Measurements from ENCODE around the gene VWA2. TPM values are rescaled to one million over a fixed set of nuclear protein-coding genes. Genes with fewer than 3 reads are reported as not detected.

The VWA2 gene
- polyA plus RNA-seq, 2 of the 4 experiments (the other 2 are of a cell fraction): not detected

DNA sequence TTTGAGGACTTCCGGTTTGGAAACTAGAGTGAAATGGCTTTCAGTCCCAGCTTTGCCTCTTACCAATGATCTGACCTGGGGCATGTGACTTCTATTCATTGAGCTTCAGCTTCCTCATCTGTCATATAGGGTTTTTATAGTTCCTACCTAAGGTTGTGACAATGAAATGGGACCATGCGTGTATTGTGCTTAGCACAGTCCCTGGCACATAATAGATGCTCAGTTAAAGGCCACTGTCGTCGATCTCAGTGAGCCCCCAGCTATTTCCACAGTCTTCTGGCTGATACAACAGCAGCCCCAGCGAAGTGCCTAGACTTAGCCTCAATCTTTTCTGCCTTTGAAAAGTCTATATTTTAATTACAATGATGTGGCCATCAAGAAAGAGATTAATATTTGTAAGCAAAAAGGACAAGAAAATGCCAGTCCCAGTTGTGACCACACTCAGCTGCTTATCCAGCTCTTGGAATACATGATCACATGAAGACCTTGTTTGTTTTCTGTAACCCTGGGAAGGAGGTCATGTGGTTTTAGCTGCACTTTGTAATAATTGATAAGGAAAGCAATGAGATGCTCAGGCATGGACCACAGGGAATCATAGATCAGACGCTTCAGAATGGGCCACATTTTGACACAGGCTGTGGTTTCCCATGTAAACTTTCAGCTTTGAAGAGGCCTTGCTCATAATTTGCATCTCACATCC lies 44.6 kb downstream of the VWA2 start:
- CTCF ChIA-PET: interaction anchor here (1.0 to 4.9 kb wide), 3 partner anchors 11 to 153 kb away, joined by 3 to 26 read pairs (median 3); no protein-coding TSS in a partner anchor
- TF ChIP-seq, protein P1, sequence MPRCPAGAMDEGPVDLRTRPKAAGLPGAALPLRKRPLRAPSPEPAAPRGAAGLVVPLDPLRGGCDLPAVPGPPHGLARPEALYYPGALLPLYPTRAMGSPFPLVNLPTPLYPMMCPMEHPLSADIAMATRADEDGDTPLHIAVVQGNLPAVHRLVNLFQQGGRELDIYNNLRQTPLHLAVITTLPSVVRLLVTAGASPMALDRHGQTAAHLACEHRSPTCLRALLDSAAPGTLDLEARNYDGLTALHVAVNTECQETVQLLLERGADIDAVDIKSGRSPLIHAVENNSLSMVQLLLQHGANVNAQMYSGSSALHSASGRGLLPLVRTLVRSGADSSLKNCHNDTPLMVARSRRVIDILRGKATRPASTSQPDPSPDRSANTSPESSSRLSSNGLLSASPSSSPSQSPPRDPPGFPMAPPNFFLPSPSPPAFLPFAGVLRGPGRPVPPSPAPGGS (IDR thresholded peaks at IDR 0.05): no peak
- no peak for TF ChIP-seq TFCP2L1 (CRISPR knock-in tag; IDR thresholded peaks at IDR 0.05)
- no peak for TF ChIP-seq RFX5 (IDR thresholded peaks at IDR 0.05)
- TF ChIP-seq ZFP36 (IDR thresholded peaks at IDR 0.05; ENCODE audit: borderline replicate concordance, partially characterized antibody): no peak
- TF ChIP-seq, protein P2, sequence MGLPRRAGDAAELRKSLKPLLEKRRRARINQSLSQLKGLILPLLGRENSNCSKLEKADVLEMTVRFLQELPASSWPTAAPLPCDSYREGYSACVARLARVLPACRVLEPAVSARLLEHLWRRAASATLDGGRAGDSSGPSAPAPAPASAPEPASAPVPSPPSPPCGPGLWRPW (IDR thresholded peaks at IDR 0.05): no peak
- TF ChIP-seq, protein P3, sequence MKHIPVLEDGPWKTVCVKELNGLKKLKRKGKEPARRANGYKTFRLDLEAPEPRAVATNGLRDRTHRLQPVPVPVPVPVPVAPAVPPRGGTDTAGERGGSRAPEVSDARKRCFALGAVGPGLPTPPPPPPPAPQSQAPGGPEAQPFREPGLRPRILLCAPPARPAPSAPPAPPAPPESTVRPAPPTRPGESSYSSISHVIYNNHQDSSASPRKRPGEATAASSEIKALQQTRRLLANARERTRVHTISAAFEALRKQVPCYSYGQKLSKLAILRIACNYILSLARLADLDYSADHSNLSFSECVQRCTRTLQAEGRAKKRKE (CRISPR knock-in tag; IDR thresholded peaks at IDR 0.05; ENCODE audit: low read depth): no peak
- no peak for TF ChIP-seq HOXB5 (CRISPR knock-in tag; IDR thresholded peaks at IDR 0.05)
- no peak for TF ChIP-seq RAD21 (conservative IDR thresholded peaks at IDR 0.05 in 1 of 2, IDR thresholded peaks at IDR 0.05 in 1 of 2)
- no peak for TF ChIP-seq MYC (IDR thresholded peaks at IDR 0.05; ENCODE audit: borderline replicate concordance, low read length)
- no peak for TF ChIP-seq BHLHE40 (IDR thresholded peaks at IDR 0.05; ENCODE audit: low read depth, low read length)
- no peak for TF ChIP-seq FOXS1 (CRISPR knock-in tag; IDR thresholded peaks at IDR 0.05)
- no peak for TF ChIP-seq JUN (IDR thresholded peaks at IDR 0.05)
- TF ChIP-seq, protein P4, sequence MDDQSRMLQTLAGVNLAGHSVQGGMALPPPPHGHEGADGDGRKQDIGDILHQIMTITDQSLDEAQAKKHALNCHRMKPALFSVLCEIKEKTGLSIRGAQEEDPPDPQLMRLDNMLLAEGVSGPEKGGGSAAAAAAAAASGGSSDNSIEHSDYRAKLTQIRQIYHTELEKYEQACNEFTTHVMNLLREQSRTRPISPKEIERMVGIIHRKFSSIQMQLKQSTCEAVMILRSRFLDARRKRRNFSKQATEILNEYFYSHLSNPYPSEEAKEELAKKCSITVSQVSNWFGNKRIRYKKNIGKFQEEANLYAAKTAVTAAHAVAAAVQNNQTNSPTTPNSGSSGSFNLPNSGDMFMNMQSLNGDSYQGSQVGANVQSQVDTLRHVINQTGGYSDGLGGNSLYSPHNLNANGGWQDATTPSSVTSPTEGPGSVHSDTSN (IDR thresholded peaks at IDR 0.05): no peak
- no peak for TF ChIP-seq HEYL (CRISPR knock-in tag; IDR thresholded peaks at IDR 0.05)
- TF ChIP-seq CHD4 (IDR thresholded peaks at IDR 0.05; ENCODE audit: borderline replicate concordance): no peak
- TF ChIP-seq, protein P5, sequence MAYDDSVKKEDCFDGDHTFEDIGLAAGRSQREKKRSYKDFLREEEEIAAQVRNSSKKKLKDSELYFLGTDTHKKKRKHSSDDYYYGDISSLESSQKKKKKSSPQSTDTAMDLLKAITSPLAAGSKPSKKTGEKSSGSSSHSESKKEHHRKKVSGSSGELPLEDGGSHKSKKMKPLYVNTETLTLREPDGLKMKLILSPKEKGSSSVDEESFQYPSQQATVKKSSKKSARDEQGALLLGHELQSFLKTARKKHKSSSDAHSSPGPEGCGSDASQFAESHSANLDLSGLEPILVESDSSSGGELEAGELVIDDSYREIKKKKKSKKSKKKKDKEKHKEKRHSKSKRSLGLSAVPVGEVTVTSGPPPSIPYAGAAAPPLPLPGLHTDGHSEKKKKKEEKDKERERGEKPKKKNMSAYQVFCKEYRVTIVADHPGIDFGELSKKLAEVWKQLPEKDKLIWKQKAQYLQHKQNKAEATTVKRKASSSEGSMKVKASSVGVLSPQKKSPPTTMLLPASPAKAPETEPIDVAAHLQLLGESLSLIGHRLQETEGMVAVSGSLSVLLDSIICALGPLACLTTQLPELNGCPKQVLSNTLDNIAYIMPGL (CRISPR knock-in tag; IDR thresholded peaks at IDR 0.05; ENCODE audit: borderline replicate concordance): no peak
- TF ChIP-seq JUNB (IDR thresholded peaks at IDR 0.05): no peak
- TF ChIP-seq KDM1A (IDR thresholded peaks at IDR 0.05; ENCODE audit: low read depth): no peak
- no peak for TF ChIP-seq SREBF2 (IDR thresholded peaks at IDR 0.05)

DNA sequence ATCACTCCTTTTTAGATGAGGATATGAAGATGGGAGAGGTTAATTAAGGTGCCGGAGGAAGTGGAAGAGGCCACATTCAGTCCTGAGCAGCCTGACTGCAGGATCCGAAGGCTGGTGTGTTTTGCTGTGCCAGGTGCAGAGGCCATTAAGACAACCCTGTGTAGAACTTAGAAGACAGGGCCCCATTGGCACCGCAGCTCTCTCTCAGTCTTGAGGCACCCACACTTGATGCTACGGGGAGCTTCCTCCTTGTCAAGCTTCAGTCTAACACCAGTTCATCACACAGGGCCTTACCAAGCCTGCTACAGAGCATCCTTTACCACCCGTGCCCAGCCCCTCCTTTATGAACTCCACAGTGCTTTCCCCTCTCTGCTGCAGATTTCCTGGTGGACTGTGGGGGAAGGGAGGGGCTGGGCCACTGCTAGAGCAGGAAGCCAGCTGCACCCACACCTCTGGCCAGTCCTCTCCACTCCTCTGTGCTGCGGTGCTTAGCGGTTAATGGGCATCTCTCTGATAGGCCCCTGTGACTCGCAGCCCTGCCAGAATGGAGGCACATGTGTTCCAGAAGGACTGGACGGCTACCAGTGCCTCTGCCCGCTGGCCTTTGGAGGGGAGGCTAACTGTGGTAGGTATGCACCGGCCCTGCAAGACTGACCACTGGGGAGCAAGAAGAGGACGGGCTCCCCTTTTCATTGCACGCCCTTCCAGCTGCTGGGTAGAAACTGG lies 45.5 kb downstream of the VWA2 start:
- no peak overlapping the region for H3K4me3 ChIP-seq
- ATAC-seq (no peak; a peak in 1 of 6 replicates), DNase-seq (ENCODE audit: low read depth in 1 of 2, low spot score in 1 of 2) (no peak), FAIRE-seq (no peak)
- no peaks in the 10 kb centered on the region for H3K4me1 ChIP-seq
- WGBS (ENCODE audit: missing lambda C conversion rate): 79% methylated on average over 9 of the region's 13 CpGs
- no peak overlapping the region for H3K4me2 ChIP-seq
- TF ChIP-seq POLR2A (IDR thresholded peaks at IDR 0.05; ENCODE audit: low read length) (no peak), RNF2 (IDR thresholded peaks at IDR 0.05; ENCODE audit: borderline replicate concordance, low read depth) (no peak), HOXB13 (CRISPR knock-in tag; IDR thresholded peaks at IDR 0.05; ENCODE audit: low read depth) (no peak), HOXB5 (CRISPR knock-in tag; IDR thresholded peaks at IDR 0.05) (no peak), FOXS1 (CRISPR knock-in tag; IDR thresholded peaks at IDR 0.05) (no peak), JUNB (IDR thresholded peaks at IDR 0.05) (no peak)
- TF ChIP-seq, protein P6, sequence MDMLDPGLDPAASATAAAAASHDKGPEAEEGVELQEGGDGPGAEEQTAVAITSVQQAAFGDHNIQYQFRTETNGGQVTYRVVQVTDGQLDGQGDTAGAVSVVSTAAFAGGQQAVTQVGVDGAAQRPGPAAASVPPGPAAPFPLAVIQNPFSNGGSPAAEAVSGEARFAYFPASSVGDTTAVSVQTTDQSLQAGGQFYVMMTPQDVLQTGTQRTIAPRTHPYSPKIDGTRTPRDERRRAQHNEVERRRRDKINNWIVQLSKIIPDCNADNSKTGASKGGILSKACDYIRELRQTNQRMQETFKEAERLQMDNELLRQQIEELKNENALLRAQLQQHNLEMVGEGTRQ (IDR thresholded peaks at IDR 0.05): no peak
- no peak overlapping the region for H3K27ac ChIP-seq
- ChIA-PET POLR2A (no interaction called here), CTCF (interaction anchor here (1.0 to 4.9 kb wide), 4 partner anchors 11 to 154 kb away, joined by 3 to 26 read pairs (median 3); no protein-coding TSS in a partner anchor)
- H3K9me3 ChIP-seq: no peaks in the 10 kb centered on the region

More for the DNA sequence above, 44.6 kb downstream of the VWA2 start:
- no peak overlapping the region for H3K4me2 ChIP-seq
- DNase-seq (ENCODE audit: low read depth in 1 of 2, low spot score in 1 of 2) (no peak), ATAC-seq (no peak), FAIRE-seq (no peak)
- no peak overlapping the region for H3K4me3 ChIP-seq
- no peaks in the 10 kb centered on the region for H3K9me3 ChIP-seq
- H3K27ac ChIP-seq: no peak overlapping the region
- whole genome bisulfite sequencing (ENCODE audit: missing lambda C conversion rate): 73% methylated on average over 6 of the region's 6 CpGs
- no peaks in the 10 kb centered on the region for H3K4me1 ChIP-seq
- POLR2A ChIA-PET: no interaction called here

All from A549 (cell line).